OCI-LY1 (cell line): ENCODE data around the gene MMP24OS.

Experiments used
- CTCF ChIP-seq: fragments of 200-600 bp; sonication (generic), shearing (Covaris generic); IDR thresholded peaks from 2 replicates; pipeline ENCODE4 v1.5.1; 2017; ENCODE audit warnings: mild to moderate bottlenecking, antibody characterized with exemption, low read length, moderate library complexity, mixed read lengths
- EZH2 ChIP-seq: fragments of 200-600 bp; sonication (generic), shearing (Covaris generic); IDR thresholded peaks from 2 replicates; pipeline ENCODE4 v1.8.0; 2017; ENCODE audit warnings: borderline replicate concordance, mixed run types, mild to moderate bottlenecking, antibody characterized with exemption, low read length, moderate library complexity, mixed read lengths

GRCh38 chr20:35307666-35308653 lies 30.0 kb upstream of the MMP24OS start:
- TF ChIP-seq CTCF (no peak), EZH2 (no peak)
